ENCODE measurements around the gene CBX3.
"Not testable (repeated sequence)": the region's sequence is repeated elsewhere in the genome, so short reads cannot be mapped to it uniquely, and the experiment has no call there.

The CBX3 gene

DNA sequence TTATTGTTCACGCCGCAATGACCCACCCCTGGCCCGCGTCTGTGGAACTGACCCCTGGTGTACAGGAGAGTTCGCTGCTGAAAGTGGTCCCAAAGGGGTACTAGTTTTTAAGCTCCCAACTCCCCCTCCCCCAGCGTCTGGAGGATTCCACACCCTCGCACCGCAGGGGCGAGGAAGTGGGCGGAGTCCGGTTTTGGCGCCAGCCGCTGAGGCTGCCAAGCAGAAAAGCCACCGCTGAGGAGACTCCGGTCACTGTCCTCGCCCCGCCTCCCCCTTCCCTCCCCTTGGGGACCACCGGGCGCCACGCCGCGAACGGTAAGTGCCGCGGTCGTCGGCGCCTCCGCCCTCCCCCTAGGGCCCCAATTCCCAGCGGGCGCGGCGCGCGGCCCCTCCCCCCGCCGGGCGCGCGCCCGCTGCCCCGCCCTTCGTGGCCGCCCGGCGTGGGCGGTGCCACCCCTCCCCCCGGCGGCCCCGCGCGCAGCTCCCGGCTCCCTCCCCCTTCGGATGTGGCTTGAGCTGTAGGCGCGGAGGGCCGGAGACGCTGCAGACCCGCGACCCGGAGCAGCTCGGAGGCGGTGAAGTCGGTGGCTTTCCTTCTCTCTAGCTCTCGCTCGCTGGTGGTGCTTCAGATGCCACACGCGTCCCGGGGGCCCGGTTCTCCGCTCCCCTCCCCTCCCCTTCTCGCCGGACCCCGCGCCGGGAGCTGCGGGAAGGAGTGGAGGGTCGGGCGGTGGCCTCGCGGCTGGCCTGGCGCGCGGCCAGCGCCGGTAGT lies at the start of gene CBX3:
CBX3 (plus strand) TSS at position 499 of the 772 bp plus-strand sequence. CDS start 1,254 bp downstream, outside the sequence.
- DNase-seq = peak; percentile 87 to 95

DNA sequence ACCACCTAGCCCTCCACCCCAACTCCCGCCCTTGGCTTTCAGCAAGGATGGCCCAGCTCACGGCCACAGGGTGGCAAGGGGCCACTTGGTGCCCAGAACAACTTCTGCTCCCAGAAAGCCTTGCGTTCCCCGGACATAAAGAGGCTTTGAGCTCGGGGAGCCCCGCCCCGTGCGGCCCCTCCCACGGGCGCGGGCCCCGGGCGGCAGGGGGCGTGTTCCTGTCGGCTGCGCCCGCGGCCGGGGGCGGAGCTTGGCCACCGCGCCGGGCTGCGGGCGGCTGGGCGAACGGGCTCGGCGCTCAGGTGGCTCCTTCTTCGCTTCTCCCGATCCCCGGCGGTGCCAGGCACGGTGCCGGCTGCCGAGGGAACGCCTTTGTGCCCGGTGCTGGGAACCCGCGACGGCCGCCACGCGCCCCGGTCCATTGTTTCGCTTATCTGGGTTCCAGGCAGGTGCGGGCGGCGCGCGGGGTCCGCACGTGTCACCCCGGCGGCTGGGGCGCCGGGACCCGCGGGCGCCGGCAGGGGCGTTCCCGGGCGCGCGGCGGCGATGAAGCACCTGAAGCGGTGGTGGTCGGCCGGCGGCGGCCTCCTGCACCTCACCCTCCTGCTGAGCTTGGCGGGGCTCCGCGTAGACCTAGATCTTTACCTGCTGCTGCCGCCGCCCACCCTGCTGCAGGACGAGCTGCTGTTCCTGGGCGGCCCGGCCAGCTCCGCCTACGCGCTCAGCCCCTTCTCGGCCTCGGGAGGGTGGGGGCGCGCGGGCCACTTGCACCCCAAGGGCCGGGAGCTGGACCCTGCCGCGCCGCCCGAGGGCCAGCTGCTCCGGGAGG lies 49.4 kb upstream of the CBX3 start, which contains the start of gene NFE2L3:
NFE2L3 (plus strand) TSS at position 246 of the 829 bp plus-strand sequence; CDS start at position 547, 301 bp downstream.
- DNase-seq = peak; percentile 85 to 88

DNA sequence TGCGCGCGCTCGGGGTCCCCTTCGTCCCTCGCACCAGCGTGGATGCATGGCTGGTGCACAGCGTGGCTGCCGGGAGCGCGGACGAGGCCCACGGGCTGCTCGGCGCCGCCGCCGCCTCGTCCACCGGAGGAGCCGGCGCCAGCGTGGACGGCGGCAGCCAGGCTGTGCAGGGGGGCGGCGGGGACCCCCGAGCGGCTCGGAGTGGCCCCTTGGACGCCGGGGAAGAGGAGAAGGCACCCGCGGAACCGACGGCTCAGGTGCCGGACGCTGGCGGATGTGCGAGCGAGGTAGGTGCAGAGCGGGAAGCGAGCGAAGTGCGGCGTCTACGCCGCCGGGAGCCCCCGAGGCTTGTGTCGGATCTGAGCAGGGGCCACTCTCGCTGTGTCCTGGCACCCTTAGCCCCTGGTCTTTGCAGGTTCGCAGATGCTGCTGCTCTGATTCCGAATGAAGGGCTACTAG lies 48.7 kb upstream of the CBX3 start:
- peak; percentile 48 to 56 for DNase-seq

DNA sequence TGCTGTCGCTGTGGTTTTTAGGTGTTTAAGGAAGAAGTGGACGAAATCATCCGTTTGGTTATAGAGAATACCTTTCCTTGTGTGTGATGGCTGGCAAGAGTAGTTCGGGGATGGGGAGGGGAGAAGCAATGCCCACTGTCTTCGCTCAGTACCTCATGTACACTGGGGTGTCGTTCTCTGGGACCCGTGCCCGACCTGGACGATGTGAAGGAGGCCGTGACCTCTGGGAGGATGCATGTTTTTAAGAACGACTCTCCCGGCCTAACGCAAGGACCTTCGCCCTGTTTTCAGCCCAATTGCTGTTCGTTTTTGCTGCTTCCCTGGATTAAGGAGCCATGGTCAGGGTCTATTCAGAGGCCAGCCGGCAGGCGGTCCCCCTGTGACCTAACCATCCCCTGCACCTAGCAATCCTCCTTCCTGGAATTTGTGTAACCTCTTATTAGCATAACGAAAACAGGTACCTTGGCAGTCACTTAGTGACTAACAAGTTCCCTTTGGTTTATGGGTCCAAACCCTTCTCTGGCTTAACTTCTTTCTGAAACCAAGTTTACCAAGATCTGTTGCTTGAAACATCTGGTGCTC lies 48.2 kb upstream of the CBX3 start:
- peak; percentile 37 to 45 for DNase-seq

DNA sequence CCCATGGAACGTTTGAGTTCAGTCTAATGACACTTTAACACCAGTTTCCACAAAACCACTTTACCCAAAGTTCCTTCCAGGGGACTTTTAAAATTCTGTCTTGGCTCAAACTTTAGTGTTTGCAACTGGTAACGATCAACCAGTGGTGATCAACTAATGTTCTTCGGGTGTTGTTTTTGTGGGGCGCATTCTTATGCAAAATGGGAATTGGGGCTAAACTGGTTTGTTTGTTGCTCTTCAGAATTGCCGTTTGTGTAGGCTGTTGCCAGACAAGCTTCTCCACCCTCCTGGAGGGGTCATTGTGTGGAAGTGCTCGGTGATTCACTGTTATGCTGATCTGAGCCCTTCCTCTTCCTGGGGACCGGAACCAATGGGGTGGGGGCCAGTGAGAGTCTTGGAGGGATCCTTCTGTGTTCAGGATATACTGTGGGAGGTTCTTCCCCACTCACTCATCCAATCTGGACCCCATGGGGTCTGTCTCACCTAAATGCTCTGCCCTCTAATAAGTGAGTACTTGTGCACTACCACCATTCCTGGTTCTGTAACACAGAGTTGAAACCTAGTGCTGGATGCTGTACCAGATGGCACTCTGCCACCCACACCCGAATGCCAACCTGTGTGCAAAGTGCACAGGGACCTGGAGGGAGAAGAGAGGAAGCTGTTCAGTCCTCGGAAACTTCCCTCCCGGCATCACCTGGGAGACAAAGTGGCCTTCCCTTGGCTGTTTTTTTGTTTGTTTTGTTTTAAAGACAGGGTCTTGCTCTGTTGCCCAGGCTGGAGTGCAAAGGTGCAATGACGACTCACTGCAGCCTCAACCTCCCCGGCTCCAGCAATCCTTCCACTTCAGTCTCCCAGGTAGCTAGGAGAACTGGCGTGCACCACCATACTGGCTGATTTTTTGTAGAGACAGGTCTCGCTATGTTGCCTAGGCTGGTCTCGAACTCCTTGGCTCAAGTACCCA lies 47.4 kb upstream of the CBX3 start:
- peak; percentile 39 to 53 for DNase-seq

DNA sequence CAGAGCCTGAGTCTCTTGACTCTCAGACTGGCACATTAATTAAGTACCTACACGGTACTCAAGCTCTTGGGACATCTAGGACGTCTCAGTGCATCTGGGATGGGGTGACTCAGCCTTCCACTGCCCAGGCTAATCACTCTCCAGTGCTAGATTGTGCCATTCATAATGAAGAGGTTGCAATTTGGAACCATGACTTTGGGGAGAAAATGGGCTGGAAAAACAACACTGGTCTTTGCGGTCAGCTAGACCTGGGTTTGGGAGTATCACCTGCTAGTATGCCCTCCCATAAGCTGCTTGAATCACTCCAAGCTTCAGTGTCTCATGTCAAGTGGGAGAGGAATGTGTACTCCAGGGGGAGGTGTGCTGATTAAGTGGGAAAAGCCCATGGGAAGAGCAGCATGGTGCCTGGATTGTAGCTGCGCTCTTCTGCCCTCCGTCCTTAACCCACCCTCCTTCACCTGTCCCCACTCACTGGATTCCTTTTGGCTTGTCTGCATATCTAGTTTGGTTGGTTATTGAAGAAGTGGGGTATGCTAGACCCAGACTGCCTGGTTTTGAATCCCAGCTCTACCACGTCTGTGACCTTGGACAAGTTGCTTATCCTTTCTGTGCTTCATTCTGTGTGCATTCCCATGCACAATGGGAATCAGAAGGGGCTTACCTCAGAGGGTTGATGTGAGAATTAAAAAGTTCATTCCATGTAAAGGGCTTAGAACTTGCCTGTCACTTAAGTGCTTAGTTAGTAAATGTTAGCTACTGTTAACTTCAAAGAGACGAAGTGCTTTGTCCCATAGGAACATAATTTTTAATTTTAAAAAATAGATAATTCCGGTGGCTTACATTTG lies 45.8 kb upstream of the CBX3 start:
- no peak for DNase-seq

DNA sequence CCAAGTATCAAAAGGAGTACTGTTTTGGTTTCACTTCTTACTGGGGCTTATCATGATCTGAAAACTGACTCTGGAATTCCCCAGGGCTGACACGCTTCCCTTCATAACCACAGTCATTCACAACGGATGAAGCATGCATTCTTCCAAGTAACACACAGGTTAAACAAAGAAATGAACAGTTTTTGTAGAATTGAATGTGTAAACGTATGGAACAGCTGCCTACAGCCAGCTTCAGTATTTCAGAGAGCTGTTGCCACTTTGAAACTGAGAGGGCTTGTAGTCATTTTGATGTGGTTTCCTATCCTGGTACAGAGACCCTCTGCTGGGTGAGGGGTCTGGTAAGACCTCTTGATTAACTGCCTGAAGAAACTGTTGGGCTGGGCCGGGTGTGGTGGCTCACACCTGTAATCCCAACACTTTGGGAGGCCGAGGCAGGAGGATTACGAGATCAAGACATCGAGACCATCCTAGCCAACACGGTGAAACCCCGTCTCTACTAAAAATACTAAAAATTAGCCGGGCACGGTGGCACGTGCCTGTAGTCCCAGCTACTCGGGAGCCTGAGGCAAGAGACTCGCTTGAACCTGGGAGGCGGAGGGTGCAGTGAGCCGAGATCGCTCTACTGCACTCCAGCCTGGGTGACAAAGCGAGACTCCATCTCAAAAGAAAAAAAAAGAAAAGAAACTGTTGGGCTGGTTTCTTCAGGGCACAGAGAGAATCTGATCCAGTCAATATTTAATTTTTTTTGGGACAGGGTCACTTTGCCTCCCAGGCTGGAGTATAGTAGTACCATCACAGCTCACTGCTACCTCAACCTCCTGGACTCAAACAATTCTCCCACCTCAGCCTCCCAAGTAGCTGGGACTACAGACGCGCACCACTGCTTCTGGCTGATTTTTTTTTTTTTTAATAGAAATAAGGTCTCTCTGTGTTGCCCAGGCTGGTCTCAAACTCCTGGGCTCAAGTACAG lies 44.8 kb upstream of the CBX3 start:
- DNase-seq = peak; percentile 44 to 59

DNA sequence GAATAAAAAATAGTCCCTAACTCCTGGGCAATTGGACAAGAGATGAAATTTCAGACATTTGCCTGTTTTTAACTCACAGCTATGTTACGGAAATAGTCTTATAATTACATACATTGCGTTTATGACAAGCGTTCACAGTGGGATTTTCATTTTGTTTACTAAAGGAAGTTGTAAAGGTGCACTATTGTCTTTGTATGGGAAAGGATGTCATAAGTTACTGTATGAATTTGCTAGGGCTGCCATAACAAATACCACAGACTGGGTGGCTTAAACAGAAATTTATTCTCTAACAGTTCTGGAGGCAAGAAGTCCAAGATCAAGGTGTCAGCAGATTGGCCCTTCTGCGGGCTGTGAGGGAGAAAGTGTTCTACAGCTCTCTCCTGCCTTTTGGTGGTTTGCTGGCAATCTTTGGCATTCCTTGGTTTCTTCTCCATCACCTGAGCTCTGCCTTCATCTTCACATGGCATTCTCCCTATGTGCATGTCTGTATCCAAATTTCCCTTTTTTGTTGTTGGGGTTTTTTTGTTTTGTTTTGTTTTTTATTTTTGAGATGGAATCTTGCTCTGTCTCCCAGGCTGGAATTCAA lies 43.9 kb upstream of the CBX3 start:
- no peak for DNase-seq

DNA sequence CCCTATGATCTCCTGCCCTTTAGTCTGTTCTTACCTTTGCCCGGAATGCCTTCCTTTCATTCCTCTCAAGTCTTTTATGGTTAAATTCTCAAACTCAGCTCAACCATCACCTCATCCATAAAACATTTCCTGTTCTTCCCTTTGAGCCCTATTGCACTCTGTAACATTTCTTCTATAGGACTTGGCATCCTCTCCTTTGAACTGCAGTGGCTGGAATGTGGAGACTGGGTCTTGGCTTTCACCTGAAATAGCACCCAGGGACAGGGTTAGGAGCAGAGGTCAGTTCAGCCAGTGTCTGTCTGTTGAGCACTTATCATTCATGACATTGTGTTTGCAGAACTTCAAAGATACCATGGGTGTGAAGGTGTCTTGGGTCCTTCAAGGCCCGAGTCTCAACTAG lies 42.3 kb upstream of the CBX3 start:
- DNase-seq = no peak

DNA sequence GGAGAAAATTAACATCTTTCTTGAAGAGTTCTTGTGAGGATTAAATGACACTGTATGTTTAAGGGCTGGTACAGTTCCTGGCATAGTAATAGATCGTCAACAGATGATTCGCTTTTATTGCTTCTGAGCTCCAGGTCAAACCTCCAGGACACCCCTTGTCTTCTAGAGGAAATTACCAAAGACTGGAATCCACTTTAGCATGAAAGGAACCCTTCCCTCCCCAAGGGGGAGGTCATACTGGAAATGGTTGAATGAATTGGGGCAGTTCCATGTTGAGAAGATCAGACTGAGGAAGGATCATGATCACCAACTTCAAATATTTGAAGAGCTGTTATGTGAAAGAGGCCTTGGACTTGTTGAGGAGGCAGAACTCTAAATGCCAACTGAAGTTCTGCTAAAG lies 40.6 kb upstream of the CBX3 start:
- DNase-seq = no peak

DNA sequence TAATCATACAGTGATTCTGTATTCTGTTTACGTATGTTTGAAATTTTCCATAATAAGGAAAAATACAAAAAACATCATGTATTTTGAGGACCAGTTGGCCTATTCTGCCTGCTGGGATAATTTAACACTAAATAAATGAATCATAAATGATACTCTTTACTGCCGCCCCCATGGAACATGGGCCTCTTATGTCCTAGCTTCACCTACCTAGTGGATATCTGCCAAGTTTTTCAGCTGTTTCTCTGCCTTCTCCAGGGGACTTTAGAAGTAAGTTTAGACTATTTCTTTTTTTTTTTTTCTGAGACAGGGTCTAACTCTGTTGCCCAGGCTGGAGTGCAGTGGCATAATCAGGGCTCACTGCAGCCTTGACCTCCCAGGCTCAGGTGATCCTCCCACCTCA lies 39.1 kb upstream of the CBX3 start:
- DNase-seq = no peak

DNA sequence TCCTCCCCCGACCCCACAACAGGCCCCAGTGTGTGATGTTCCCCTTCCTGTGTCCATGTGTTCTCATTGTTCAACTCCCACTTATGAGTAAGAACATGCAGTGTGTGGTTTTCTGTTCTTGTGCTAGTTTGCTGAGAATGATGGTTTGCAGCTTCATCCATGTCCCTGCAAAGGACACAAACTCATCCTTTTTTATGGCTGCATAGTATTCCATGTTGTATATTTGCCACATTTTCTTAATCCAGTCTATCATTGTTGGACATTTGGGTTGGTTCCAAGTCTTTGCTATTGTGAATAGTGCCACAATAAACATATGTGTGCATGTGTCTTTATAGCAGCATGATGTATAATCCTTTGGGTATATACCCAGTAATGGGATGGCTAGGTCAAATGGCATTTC lies 37.7 kb upstream of the CBX3 start:
- DNase-seq = not testable (repeated sequence)

DNA sequence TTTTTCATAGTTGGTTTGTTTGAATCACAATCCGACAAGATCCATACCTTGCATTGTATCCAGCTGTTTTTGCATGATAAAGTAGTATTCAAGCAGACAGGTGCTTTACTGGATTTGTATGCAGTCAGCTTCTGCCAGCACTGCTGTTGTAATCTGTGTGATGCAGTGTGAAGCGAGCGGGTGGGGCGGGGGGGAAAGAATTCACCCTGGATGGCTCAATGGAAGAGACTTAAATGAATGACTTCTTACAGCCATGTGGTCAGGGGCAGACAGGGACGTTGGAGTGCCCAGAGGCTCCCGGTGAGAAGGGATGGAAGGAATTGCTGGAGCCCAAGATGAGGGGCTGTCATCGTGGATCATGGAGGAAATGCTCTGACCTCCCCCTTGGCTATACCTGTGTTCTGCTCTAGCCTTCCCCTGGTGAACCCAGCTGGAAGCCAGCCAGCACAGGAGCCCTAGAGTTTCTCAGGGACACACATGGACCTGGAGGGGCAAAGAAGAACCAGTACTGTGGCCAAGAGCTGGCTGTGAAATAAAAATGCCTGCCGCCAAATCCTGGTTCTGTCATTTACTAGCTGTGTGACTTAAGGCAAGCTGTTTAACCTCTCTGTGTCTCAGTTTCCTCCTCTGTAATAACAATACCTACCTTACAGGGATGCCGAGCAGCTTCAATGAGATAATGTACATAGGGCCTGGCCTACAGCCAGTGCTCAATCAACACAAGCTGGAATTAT lies 35.4 kb upstream of the CBX3 start:
- no peak for DNase-seq

DNA sequence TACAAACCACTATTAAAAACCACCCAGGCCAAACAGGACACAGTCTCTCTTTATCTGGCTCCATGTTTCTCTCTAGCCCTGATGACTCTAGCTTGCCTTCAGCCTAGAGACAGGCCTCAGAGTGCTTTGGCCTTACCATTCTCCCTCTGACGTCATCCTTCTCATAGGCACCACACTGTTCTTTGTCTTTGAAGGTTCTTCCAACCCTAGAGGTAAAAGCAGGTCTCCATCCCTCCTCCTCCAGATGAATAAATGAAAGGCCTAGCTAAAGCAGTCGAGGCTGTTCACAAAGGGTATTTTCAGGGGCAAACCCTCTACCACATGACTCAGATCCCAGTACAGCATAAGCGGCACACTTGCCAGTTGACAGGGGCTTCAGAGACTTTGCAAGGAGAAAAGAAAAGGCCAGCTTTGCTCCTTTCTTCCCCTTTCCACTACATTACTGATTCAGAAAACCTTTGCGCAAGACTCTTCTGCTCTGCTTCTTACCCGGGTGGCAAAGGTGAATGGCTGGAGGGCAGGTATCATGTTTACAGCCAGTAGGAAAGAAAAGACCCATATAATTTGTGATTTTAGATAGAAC lies 34.8 kb upstream of the CBX3 start:
- no peak for DNase-seq

DNA sequence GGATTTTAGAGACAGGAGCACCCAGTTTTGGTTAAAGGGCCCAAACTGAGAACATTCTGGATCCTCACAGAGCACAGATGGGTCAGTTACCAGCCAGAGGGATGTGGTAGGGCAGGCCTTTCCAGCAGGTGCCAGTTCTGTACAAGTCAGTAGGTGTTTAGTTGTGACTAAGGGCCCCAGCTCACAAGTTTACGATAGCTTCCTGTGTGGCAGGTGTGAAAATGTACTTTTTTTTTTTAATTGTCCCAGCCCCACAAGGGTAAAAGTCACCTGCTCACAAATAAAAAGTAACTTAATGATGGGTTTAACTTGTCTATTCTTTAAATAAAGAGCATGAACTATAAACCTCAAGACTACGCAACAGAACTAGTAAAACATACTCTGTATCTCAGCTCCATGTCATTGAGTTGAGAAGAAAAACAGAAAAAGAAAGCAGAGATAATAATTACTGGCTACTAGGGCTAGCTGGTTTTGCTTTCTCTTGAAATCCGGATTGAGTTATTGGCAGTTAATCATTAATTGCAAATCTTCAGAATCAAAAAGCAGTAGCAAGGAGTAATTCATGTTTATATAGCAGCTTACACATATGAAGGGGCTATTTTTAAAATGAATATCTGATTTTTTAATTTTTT lies 34.1 kb upstream of the CBX3 start:
- DNase-seq = no peak

DNA sequence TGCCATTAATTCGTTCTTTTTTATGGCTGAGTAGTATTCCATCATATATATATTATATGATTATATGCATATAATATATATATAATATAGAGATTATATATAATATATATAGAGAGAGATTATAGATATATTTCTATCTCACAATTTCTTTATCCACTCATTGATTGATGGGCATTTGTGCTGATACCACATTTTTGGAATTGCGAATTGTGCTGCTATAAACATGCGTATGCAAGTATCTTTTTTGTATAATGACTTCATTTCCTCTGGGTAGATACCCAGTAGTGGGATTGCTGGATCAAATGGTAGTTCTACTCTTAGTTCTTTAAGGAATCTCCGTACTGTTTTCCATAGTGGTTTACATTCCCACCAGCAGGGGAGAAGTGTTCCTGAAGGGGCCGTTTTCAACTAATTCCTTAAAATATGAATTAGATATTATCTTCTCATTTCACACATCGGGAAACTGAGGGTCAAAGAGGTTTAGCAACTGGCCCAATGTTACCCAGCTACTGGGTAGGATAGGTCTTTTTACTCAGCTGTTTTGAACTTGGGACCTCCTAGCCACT lies 33.0 kb upstream of the CBX3 start:
- DNase-seq = no peak

DNA sequence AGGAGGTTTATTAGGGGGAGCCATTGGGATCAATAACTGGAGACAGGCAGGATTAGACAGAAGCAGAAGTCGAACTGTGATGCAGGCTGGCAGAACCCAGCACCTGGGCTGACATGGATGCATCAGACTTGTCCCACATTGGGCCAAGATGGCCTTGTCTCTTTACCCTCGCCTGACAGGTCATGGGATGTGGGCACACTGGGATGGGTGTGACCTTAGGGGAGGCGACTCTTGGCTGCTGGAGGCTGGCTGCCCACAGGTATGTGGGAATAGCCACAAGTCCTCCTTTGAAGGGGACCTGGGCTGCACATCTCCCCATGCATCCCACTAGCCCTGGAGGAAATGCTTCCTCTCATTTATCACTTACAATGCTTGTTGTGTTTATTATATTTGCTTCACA lies 32.3 kb upstream of the CBX3 start:
- DNase-seq = no peak

DNA sequence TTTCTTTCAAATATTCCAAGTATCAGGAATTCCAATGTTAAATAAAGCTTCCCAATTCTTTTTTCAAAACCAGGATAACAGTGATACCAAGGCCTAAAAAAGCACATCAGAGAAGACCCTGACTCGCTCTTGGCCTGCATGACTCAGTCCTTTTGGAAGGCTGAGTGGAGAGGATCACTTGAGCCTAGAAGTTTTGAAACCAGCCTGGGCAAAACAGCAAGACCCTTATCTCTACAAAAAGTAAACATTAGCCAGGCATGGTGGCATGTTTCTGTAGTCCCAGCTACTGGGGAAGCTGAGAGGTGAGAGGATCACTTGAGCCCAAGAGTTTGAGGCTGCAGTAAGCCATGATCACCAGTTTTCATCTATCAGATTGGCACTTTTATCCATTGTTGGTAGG lies 30.9 kb upstream of the CBX3 start:
- no peak for DNase-seq
